ENCODE measurements around the gene PAQR7. TPM values are rescaled to one million over a fixed set of nuclear protein-coding genes. Genes with fewer than 3 reads are reported as not detected.

The PAQR7 gene
- total and polyA plus RNA-seq, 2 experiments from 2014 or later: 4.0 to 5.2 TPM

Small RNAs within 50 kb of the gene (microRNA-seq; reads per million reads assigned to microRNA genes)
- 0.66 reads per million for gene MIR3917

Small RNAs within 50 kb of the gene (small RNA-seq; reads per million reads assigned to genes)
- gene AL033528.1 (ENCODE audit: low replicate concordance): not detected
- not detected for gene RF00019 (ENCODE audit: low replicate concordance)
- gene SNRPFP2 (ENCODE audit: low replicate concordance): not detected

Other genes with a start within 250 kb of the PAQR7 start
- gene SELENON, start 75.5 kb downstream of the PAQR7 start, total RNA-seq (2014; rRNA removed; shearing (Covaris generic)): 88.2 and 93.2 TPM in 2 replicates
- 17.9 and 19.9 TPM in 2 replicates for gene SELENON, start 75.5 kb downstream of the PAQR7 start, polyA plus RNA-seq (2016; fragmentation: Nextera tagmentation; extraction: Ambion mirVana)
- gene MTFR1L, start 55.8 kb downstream of the PAQR7 start, total RNA-seq (2014; rRNA removed; shearing (Covaris generic)): 22.7 and 23.5 TPM in 2 replicates
- gene MTFR1L, start 55.8 kb downstream of the PAQR7 start, polyA plus RNA-seq (2016; fragmentation: Nextera tagmentation; extraction: Ambion mirVana): 13.4 and 14.8 TPM in 2 replicates
- gene AUNIP, start 16.3 kb downstream of the PAQR7 start, total RNA-seq (2014; rRNA removed; shearing (Covaris generic)): 20.9 and 24.1 TPM in 2 replicates
- 21.2 and 21.9 TPM in 2 replicates for gene AUNIP, start 16.3 kb downstream of the PAQR7 start, polyA plus RNA-seq (2016; fragmentation: Nextera tagmentation; extraction: Ambion mirVana)
- 227 and 271 TPM in 2 replicates for gene STMN1, start 30.7 kb upstream of the PAQR7 start, total RNA-seq (2014; rRNA removed; shearing (Covaris generic))
- gene STMN1, start 30.7 kb upstream of the PAQR7 start, polyA plus RNA-seq (2016; fragmentation: Nextera tagmentation; extraction: Ambion mirVana): 1,567 and 1,890 TPM in 2 replicates
- 7.7 and 10.3 TPM in 2 replicates for gene PAFAH2, start 122.4 kb upstream of the PAQR7 start, total RNA-seq (2014; rRNA removed; shearing (Covaris generic))
- gene PAFAH2, start 122.4 kb upstream of the PAQR7 start, polyA plus RNA-seq (2016; fragmentation: Nextera tagmentation; extraction: Ambion mirVana): 5.7 TPM in 2 replicates
- gene EXTL1, start 146.1 kb upstream of the PAQR7 start, total RNA-seq (2014; rRNA removed; shearing (Covaris generic)): 0.35 and 1.2 TPM in 2 replicates
- 0.21 and 0.37 TPM in 2 replicates for gene EXTL1, start 146.1 kb upstream of the PAQR7 start, polyA plus RNA-seq (2016; fragmentation: Nextera tagmentation; extraction: Ambion mirVana)
- 0.07 TPM in 1 of 2 replicates, not detected in the other for gene SLC30A2, start 170.4 kb upstream of the PAQR7 start, total RNA-seq (2014; rRNA removed; shearing (Covaris generic))
- gene SLC30A2, start 170.4 kb upstream of the PAQR7 start, polyA plus RNA-seq (2016; fragmentation: Nextera tagmentation; extraction: Ambion mirVana): not detected in 2 replicates
- 0.17 TPM in 1 of 2 replicates, not detected in the other for gene TRIM63, start 191.9 kb upstream of the PAQR7 start, total RNA-seq (2014; rRNA removed; shearing (Covaris generic))
- not detected in 2 replicates for gene TRIM63, start 191.9 kb upstream of the PAQR7 start, polyA plus RNA-seq (2016; fragmentation: Nextera tagmentation; extraction: Ambion mirVana)
- gene PDIK1L, start 236.1 kb upstream of the PAQR7 start, total RNA-seq (2014; rRNA removed; shearing (Covaris generic)): 3.0 and 4.3 TPM in 2 replicates
- gene PDIK1L, start 236.1 kb upstream of the PAQR7 start, polyA plus RNA-seq (2016; fragmentation: Nextera tagmentation; extraction: Ambion mirVana): 1.2 and 1.6 TPM in 2 replicates

All from GM23338 (cell line).